HL-60/S4 treated with retinoic acid at 250 ng/mL for 4 days and 3 days (cell line): ENCODE data around the gene SNCAIP.
"Not testable (repeated sequence)": the region's sequence is repeated elsewhere in the genome, so short reads cannot be mapped to it uniquely, and the experiment has no call there.

Experiments used
- in situ Hi-C: fragments of 300-500 bp; cut with MboI; formaldehyde crosslinking; loops from 2 replicates; pipeline ENCODE4 v1.7.0; 2022; ENCODE audit warnings: low sequenced_read_pairs

SNCAIP gene

DNA sequence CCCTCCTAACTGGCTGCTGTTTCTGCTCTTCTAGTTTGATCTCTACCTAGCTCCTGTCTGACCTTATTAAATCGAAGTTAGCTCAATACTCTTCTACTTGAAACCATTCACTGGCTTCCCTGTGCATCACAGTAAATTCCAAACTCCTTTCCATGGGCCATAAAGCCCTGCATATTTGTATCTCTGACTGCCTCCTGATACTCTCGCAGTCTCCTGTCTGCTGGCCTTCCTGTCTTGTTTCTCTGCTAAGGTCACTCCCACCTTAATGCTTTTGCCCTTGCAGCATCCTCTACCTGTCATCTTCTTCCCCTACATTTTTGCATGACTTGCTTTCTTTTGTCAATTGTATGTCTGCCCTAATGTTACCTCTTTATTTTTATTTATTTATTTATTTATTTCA is 44.8 kb downstream of the SNCAIP start:
- in situ Hi-C loops = no loop called here

DNA sequence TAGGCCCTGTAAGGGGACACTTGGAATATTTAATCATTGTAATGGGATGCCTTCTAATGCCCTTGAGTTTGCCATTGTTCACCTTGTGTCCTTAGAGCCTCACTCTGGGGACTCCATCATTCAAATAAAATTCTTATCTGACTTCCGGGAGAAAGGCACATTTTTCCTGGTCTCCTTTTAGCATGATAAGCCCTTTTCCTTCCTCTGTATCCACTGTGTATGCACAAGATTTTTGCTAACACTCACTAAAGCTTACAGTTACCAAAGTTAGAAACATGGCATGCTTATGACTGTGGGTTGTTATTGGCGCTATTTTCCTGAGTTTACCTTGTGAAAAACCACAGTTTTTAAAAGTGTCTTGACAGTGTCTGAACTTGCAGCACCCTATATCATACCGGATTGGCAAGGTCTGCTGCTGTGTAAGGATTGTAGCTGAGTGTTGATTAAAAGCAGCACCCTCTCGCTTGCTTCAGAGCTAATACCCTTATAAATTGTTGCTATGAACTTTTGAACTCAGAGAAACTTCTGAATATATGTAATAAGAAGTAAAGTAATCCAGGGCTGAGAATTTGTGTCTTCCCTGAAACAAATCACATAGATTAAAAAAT is 46.4 kb downstream of the SNCAIP start:
- in situ Hi-C loops = no loop called here

DNA sequence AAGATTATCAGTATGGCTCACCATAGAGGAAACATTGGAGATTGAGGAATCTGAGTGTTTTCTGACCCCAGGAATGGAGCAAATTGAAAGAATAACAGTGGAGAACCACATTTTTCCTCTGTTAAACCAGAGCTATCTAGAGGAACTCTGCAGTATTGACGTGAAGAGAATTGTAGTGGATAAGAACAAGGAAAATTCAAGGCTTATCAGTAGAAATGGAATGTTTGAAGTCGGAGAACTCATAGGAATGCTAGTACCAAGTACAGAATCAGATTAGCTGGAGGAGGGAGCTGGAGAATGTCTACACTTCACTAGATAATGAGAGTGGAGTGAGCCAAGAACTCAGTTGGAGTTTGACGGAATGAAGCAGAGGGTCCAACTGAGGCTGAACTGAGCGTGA is 50.3 kb downstream of the SNCAIP start:
- in situ Hi-C loops = no loop called here

DNA sequence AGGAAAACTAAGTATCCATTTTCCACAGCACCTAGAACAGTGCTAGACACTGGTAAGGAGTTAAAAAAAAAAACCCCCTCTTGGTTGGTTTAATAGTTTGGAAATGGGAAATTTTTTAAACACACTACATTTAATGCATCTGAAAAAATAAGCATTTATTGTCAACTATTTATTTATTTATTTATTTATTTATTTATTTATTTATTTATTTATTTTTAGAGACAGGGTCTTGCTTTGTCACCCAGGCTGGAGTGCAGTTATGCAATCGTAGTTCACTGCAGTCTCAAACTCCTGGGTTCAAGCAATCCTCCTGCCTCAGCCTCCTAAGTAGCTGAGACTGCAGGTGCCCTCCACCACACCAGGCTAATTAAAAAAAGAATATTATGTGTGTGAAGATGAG is 51.6 kb downstream of the SNCAIP start:
- in situ Hi-C loops = no loop called here

DNA sequence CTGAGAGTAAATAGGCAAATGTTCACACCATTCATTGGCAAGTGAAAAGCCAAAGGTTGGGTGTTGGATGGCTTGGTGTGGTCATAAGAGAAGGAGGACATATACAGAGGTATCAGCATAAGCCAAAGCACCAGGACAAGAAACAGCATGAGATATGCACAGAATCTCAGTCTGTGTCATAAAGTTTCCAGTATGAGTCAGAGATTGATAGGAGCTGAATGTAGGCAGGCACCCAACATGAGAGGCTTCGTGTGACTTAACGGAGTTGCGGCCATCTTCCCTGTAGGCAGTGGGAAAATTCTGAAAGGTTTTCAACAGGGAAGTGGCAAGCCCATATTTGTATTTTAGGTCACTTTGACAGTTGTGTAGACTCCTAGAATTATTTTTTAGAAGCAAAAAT is 54.5 kb downstream of the SNCAIP start:
- in situ Hi-C loops = no loop called here

DNA sequence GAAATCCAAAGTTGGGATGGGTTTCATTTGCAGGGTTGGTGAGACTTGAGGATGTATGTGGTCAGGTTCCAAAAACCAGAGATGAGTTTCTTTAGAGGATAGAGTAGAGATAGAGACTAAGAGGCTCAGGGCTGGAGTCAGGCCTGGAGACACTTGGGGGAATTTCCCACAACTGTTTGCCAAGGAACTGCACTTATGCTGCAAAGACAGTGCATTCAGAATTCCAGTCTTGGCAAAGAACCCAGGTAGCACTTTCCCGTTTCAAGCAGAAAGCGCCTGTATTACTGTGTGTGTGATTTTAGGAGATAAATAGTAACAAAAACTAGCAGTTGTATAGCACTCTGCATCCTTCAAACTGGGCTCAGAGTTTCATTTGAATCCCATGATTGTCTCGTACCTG is 55.4 kb downstream of the SNCAIP start:
- in situ Hi-C loops = no loop called here

DNA sequence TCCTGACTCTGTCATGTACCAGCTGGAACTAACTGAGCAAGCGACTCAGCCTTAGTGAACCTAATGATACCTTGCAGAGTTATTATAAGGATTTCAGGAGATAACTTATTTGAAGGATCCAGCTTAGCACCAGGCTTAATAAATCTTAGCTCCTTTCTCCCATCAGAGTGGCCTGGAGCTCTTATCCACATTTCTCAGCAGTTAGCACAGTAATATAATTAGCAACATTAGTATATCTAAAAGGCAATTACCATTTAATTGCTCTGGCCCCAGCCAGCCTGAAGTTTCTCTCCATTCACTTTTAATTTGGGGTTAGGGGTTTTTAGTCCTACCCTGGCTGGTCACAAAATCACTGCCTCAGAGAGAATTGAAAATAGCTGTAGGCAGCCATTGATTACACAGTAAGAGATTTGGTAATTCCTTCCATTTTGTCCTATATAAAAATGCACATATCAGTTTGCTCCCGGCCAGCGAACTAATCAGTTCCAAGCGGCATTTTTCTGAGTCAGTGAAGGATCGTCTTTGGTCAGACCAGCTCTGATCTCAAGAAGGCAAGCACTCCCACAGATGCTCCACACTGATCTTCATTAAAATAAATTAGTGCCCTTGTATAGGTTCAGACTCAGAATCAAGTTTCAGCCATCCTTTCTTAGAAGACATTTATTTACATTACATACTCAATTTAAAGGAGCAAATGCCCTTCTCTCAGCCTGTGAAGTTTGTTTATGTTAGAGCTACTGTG is 56.6 kb downstream of the SNCAIP start:
- in situ Hi-C loops = no loop called here

DNA sequence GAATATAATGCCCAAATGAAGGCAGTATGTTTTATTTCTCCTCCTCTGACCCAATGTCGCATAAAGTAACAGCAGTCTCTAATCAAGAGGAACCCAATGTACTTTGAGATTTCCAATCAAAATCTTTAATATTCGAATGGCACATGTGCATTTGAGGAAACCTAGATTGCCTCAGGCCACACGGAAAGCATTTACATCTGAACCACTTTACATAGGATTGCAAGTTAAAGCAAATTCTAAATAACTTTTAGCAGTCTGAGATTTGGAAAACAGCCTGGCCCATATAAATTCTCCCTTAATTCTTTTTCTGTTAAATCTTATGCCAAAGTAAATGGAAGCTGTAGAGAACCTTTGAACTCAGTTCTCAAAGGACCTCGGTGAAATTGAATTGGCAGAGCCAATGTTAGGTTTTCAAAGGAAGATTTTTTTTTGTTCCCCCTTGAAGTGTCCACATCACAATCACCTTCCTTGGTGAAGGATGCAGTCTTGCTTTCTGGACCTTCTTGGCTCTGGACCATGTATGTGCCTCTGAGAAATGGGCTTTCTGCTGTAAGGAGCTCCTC is 57.3 kb downstream of the SNCAIP start:
- in situ Hi-C loops = no loop called here

DNA sequence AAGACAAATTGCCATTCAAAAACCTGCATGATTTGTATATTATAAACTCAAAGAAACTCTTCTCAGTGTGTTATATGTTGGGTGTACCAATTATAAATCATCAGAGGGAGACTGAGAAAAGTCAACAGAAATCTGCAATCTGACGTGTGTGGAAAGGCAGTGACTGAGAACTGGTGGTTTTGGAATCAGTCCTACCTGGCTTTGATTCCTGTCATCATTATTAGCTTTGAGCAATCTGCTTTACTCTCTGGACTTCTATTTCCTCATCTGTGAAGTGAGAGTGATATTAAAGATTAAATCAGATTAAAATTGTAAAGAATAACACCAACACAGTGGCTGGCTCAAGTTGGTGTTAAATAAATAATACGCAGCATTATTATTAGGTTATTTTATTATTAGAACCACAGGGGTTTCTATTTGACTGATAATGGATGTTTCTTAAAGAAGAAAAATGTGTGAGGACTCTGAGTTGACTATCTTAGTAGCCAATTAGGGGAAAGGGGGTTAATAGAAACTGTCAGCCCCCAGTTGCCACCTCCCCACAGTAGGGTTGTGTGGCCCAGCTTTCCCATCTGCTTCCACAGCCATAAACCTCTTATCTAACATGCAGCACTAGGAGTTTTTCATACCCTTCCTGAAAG is 59.6 kb downstream of the SNCAIP start:
- in situ Hi-C loops = no loop called here

DNA sequence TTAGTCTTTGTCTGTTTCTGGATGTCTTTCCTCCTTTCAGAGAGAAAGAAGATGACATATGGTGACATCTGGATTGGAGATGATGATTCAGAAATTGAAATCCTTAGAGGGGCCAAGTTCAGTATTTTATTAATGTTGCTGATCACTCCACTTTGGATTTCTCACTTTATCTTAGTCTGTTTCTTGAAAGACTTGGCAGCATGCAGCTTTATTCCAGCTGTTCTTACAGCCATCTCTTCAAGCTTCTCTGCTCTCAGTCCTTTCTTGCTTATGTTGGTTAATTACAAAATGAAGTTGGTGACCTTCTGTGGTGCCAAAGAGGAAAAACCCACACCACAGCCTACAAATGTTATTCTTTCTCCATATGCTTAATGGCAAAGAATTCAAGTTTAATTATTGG is 62.1 kb downstream of the SNCAIP start:
- in situ Hi-C loops = no loop called here

DNA sequence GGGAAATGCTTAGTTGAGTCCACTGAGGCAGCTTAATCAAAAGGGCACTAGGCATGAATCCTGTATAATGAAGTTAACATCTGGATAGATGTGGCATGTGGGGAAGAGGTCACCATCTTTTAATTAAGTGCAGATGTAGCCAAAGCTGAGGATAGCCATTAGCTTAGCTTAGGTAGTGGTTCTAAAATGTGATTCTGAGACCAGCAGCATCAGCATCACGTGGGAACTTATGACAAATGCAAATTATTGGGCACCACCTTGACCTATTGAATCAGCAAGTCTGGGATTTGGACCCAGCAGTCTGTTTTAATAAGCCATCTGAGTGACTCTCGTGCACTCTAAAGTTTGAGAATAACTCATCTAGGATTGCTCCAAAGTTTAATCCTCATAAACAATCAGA is 63.8 kb downstream of the SNCAIP start:
- in situ Hi-C loops = no loop called here

DNA sequence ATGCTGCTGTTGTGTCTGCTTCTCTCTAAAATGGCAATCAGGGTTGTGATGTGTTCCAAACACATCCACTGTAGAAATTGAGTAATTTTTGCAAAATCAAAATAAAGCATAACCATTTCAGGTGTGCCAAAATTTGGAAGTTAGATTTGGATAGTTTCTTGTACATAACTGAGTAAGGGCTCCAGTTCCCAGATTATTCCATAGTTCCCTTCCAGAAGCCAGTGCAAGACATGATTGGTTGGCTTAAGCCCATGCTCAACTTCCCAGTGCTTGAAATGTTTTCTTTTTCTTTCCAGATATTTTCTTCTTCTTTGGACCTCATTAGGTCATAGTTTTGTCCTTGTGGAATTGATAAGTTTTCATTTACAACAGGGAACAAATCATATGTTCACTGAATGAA is 64.2 kb downstream of the SNCAIP start:
- in situ Hi-C loops = no loop called here

DNA sequence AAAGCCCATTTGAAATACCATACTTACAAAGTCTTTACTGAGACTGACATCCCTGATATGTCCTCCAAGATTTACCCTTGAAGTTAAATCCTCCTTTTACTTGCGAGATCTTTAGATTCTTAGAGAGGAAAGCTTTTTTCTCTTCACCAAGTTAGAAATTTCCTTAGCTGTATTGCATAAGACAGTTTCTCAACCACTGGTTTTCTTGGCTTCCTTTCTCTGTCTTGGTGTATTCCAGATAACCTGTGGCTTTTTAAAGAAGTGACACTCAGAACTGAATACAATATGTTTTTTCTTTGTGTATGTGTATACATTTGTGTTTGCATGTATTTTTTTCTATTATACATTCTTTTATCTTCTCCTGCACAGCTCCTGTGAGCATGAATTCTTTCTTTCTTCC is 65.0 kb downstream of the SNCAIP start:
- in situ Hi-C loops = no loop called here

DNA sequence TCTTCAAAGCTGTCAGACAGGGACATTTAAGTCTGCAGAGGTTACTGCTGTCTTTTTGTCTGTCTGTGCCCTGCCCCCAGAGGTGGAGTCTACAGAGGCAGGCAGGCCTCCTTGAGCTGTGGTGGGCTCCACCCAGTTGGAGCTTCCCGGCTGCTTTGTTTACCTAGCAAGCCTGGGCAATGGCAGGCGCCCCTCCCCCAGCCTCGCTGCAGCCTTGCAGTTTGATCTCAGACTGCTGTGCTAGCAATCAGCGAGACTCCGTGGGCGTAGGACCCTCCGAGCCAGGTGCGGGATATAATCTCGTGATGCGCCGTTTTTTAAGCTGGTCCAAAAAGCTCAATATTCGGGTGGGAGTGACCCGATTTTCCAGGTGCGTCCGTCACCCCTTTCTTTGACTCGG is 70.9 kb downstream of the SNCAIP start:
- in situ Hi-C loops = not testable (repeated sequence)

DNA sequence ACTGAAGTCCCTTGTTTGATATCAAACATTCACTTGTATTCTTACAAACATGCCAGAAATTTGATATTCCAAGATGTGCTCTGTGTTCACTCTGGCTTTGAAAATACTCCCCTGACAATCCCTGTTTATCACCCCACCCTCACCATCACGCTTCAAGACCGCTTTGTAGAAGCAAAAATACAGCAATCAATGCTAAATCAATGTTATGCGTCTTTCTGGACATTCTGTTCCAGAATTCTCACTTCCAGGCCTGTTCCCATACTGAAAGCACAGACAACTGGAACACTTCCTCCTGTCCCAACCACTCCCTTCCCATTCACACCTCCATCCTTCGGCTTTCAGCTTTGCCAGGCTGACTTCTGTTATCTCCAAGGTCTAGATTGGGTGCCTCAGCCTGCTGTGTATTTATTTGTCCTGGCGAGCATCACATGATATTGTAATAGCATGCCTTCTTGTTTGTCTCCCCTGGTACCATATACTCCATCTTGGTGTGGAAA is 72.8 kb downstream of the SNCAIP start:
- in situ Hi-C loops = no loop called here

DNA sequence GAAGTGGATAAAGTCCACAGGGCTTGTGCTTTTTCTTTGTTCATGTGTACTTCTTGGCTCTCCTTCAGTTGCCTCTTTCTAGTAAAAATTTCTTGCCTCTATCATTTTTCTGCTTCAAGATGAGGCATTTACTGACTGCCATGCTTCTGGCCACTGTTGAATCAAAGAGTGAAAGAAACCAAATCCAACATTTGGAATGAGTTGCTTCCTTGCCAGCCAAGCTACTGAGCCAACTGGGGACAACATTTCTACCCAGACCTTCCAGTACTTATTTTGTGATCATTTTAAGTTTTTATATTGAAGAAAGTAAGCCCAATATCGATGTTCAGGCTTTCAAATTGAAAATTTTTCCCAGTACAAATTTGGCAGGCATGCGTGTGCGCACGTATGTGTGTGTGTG is 73.2 kb downstream of the SNCAIP start:
- in situ Hi-C loops = no loop called here

DNA sequence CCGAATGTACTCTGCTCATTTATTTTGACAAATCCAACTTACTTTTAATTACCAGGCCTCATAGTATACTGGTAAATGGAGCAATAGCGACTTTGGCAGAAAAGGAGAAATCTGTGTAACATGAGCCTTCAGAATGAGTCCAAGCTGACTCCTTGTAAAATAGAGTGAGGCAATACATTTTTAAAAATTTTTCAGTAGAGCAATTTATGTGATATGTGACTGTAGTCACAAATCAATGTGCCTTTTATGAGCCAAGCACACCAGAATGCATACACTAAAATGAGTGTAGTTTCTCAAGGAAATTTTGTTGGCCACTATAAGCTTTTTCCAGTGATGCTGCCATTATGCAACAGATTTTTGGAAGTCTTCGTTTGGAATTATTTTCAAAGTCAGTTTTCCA is 73.8 kb downstream of the SNCAIP start:
- in situ Hi-C loops = no loop called here

DNA sequence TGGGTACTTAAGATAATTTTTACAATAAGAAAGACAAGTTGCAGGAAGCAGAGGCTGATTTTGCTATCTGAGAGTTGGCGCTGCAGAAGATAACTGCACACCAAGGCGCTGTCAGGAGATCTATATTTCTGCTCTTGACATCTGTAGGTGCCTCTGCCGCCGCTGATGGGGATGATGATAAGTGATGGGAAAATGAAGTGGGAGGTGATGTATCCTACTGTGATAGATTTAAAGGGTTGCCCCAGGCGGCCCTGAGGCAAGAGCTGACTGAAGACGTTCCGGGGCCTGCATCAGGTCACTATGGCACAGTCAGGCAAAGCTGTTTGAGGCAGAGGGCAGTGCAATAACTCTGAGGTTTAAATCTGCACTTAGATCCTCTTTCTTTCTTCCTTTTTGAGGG is 78.1 kb downstream of the SNCAIP start:
- in situ Hi-C loops = no loop called here

DNA sequence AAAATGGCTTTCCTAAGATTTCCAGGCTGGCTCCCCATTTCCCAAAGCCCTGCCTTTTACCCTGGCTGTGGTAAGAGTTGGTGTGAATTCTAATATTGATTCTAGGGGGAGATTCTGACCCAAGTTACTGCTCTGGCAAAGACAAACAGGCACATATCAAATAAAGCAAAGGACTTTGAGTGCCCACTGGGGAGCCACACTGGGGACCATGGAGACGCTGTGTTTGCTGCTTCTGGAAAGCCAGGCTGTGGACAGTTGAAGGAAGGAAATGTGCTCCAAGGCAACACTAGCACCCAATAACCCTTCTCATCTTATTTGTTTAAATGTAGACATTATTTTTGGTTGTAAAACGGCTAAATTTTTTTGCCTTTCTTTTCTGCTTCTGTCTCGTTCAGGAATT is 78.7 kb downstream of the SNCAIP start:
- in situ Hi-C loops = no loop called here

DNA sequence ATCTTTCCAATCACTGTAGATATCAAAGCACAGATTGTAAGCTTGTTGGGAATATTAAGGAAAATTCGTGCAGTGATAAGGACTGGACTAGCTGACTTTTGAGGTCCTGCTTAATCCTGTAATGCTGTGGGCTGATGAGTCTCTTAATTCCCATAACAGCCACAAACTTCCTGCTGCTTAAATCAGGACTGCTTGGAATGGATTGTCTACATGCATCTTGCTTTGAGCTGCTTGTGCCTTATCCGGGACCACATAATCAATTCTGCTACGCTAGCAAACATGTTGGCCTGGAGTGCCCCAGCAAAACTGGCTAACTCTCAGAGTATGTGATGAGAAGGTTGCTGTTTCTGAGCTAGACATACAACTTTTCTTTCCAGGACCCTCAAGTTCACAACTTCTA is 79.6 kb downstream of the SNCAIP start:
- in situ Hi-C loops = no loop called here

DNA sequence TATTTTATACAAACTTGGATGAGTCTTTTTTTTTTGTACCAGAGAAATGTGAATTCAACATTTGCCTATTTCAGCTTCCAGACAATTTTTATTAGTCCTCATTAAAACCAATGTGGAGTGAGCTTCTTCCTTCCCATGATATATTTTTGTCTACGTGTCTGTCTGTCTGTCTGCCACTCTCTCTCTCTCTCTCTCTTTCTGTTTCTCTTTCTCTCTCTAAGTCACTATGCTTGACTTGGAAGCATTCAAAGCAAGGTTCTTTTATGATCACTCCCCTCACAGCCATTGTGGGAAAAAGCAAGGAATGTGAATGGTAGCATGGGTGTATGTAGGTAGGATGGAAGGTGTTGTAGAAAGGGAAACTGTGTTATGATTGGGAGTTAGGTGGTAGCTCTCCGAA is 80.2 kb downstream of the SNCAIP start:
- in situ Hi-C loops = no loop called here

DNA sequence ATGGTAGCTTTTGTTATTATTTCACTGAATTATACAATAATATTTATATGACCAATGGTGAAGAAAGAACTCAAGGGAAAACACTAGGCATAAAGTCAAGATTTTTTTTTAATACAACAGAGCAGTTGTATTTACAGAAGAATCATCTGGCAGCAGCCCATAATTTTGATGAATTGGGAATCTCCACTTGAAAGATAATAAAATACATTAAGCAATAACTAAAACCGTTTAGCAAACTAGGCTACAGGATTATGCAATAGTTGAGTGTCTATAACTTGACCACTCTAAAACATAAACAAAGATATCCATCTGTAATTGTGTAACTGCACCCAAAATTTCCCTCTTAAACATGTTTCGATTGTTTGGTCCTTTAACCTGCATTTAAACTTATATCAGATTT is 80.8 kb downstream of the SNCAIP start:
- in situ Hi-C loops = no loop called here
